GM19025 (cell line): ENCODE measurements around the gene IFIT1.
"Not testable (repeated sequence)": the region's sequence is repeated elsewhere in the genome, so short reads cannot be mapped to it uniquely, and the experiment has no call there.

Experiments
- ATAC-seq: cut with Tn5 transposase; IDR thresholded peaks from one replicate; pipeline ENCODE4 v1.9.1; 2021; ENCODE audit warnings: mild to moderate bottlenecking, low read depth, moderate library complexity; ENCODE audit not compliant: unreplicated experiment

Gene IFIT1

GRCh38 chr10:89393898-89394297 is 1.5 kb downstream of the IFIT1 start:
- ATAC-seq, result no peak

GRCh38 chr10:89395141-89395540 is 2.7 kb downstream of the IFIT1 start:
- ATAC-seq, result no peak

GRCh38 chr10:89398003-89398749 is 5.8 kb downstream of the IFIT1 start:
- no peak for ATAC-seq

GRCh38 chr10:89399956-89400355 is 7.5 kb downstream of the IFIT1 start:
- no peak for ATAC-seq

GRCh38 chr10:89403043-89403442 is 10.6 kb downstream of the IFIT1 start:
- no peak for ATAC-seq

- no peak for ATAC-seq
Observed at GRCh38 chr10:89404104-89405047, 12.0 kb downstream of the IFIT1 start.

GRCh38 chr10:89406178-89406577 is 13.8 kb downstream of the IFIT1 start:
- not testable (repeated sequence) for ATAC-seq

- ATAC-seq, result not testable (repeated sequence)
Observed at GRCh38 chr10:89407792-89408191, 15.4 kb downstream of the IFIT1 start.

GRCh38 chr10:89409282-89409681 is 16.9 kb downstream of the IFIT1 start:
- not testable (repeated sequence) for ATAC-seq

- ATAC-seq, result not testable (repeated sequence)
Observed at GRCh38 chr10:89410551-89410950, 18.1 kb downstream of the IFIT1 start.

GRCh38 chr10:89411135-89411534 is 18.7 kb downstream of the IFIT1 start:
- ATAC-seq, result not testable (repeated sequence)

- ATAC-seq, result not testable (repeated sequence)
Observed at GRCh38 chr10:89412276-89412675, 19.9 kb downstream of the IFIT1 start.

GRCh38 chr10:89413398-89413912 is 21.0 kb downstream of the IFIT1 start:
- ATAC-seq, result no peak

- ATAC-seq, result peak; percentile 71
Observed at GRCh38 chr10:89414146-89414878, 21.9 kb downstream of the IFIT1 start, which contains the start of gene IFIT5. TSS of gene IFIT5 (plus strand) at chr10:89414568. CDS start at chr10:89414799, 231 bp downstream.

GRCh38 chr10:89414879-89415821 is 22.7 kb downstream of the IFIT1 start:
- peak; percentile 28 for ATAC-seq

GRCh38 chr10:89416465-89416864 is 24.0 kb downstream of the IFIT1 start:
- ATAC-seq, result no peak

GRCh38 chr10:89419548-89419947 is 27.1 kb downstream of the IFIT1 start:
- ATAC-seq, result no peak

- no peak for ATAC-seq
Observed at GRCh38 chr10:89421018-89421476, 28.6 kb downstream of the IFIT1 start.

GRCh38 chr10:89425000-89425399 is 32.6 kb downstream of the IFIT1 start:
- no peak for ATAC-seq
